Subcutaneous abdominal adipose tissue (tissue), 5 donors: ENCODE results near the gene KCNMB4.

ENCODE experiments used
- H3K27ac ChIP-seq: one replicate; pipeline ENCODE4 v1.7.0; 2013; ENCODE audit warnings: low read depth, mild to moderate bottlenecking, inconsistent platforms, low read length, moderate library complexity
- H3K27me3 ChIP-seq, 5 donors: one replicate each; pipeline ENCODE4 v1.7.0; 2013; ENCODE audit warnings: low read length in 5 of 5, inconsistent platforms in 1 of 5; ENCODE audit not compliant: control insufficient read depth in 5 of 5, insufficient read depth in 4 of 5
- H3K36me3 ChIP-seq, 5 donors: one replicate each; pipeline ENCODE4 v1.7.0; 2013; ENCODE audit warnings: low read length in 5 of 5; ENCODE audit not compliant: control insufficient read depth in 5 of 5, insufficient read depth in 5 of 5
- H3K4me1 ChIP-seq, 5 donors: one replicate each; pipeline ENCODE4 v1.7.0; 2013; ENCODE audit warnings: low read length in 5 of 5, mild to moderate bottlenecking in 3 of 5, moderate library complexity in 1 of 5; ENCODE audit not compliant: control insufficient read depth in 5 of 5, insufficient read depth in 5 of 5
- H3K4me3 ChIP-seq, 5 donors: one replicate each; pipeline ENCODE4 v1.7.0; 2013; ENCODE audit warnings: low read length in 5 of 5, low read depth in 1 of 5
- H3K9ac ChIP-seq, 5 donors: one replicate each; pipeline ENCODE4 v1.7.0; 2013; ENCODE audit warnings: low read length in 5 of 5, mild to moderate bottlenecking in 4 of 5, moderate library complexity in 3 of 5
- H3K9me3 ChIP-seq, 5 donors: one replicate each; pipeline ENCODE4 v1.7.0; 2013; ENCODE audit warnings: low read length in 5 of 5; ENCODE audit not compliant: control insufficient read depth in 5 of 5
- donor health status: healthy.
- donor health status: healthy.
- donor health status: healthy.
- donor health status: healthy.
- donor health status: healthy.

The KCNMB4 gene

GRCh38 chr12:70398862-70399261 is 32.8 kb downstream of the KCNMB4 start:
- Histone ChIP-seq H3K9me3 (no peaks in the 10 kb centered on the region), H3K27ac (no peak overlapping the region), H3K4me1 (no peaks in the 10 kb centered on the region), H3K27me3 (no peaks in the 10 kb centered on the region), H3K9ac (no peak overlapping the region), H3K36me3 (peaks cover 0 to 8% (median 0%) of the 10 kb centered on the region in 5 donors), H3K4me3 (no peak overlapping the region)

DNA sequence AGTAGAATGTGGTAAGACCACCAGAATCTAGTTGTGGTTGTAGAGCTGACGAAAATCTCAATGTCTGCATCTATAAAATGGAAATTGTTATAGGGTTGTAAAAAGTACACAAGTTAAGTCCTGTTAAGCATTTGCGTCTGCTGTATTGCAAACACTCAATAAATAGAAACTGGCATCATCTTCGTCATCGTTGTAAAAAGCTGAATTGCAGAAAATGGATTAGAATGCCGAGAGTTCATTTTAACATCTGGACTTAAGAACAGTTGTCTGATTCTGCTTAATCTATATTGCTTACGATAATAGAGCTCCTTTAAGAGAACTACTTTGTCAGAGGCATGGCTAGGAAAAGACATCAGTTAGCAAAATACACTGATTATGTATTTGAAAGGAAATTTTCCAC is 33.2 kb downstream of the KCNMB4 start:
- Histone ChIP-seq H3K36me3 (peaks cover 0 to 8% (median 0%) of the 10 kb centered on the region in 5 donors), H3K27me3 (no peaks in the 10 kb centered on the region), H3K4me1 (no peaks in the 10 kb centered on the region), H3K9ac (no peak overlapping the region), H3K9me3 (no peaks in the 10 kb centered on the region), H3K4me3 (no peak overlapping the region), H3K27ac (no peak overlapping the region)

DNA sequence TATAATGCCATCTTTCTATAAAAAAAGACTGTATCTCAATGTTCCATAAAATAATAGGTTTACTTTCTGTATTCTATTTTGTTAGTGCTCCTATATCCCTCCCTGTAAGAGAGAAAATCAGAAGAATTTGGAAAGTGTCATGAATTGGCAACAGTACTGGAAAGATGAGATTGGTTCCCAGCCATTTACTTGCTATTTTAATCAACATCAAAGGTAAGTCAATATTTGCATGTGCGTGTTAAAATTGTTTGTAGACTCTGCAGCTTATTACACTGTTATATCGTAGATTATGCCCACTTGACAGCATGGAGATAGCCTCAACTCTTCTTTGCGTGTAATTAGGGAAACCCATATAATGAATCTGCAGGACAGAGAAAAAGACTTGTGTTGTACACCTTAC is 34.0 kb downstream of the KCNMB4 start:
- Histone ChIP-seq H3K27ac (no peak overlapping the region), H3K4me3 (no peak overlapping the region), H3K36me3 (peaks cover 0 to 8% (median 0%) of the 10 kb centered on the region in 5 donors), H3K9me3 (no peaks in the 10 kb centered on the region), H3K9ac (no peak overlapping the region), H3K4me1 (no peaks in the 10 kb centered on the region), H3K27me3 (no peaks in the 10 kb centered on the region)

- no peaks in the 10 kb centered on the region for H3K27me3 ChIP-seq
- no peaks in the 10 kb centered on the region for H3K9me3 ChIP-seq
Measured at GRCh38 chr12:70402597-70402996, 36.5 kb downstream of the KCNMB4 start.

GRCh38 chr12:70403826-70404225 is 37.7 kb downstream of the KCNMB4 start:
- no peaks in the 10 kb centered on the region for H3K4me1 ChIP-seq
- H3K9ac ChIP-seq = no peak overlapping the region
- peaks cover 0 to 8% (median 0%) of the 10 kb centered on the region in 5 donors for H3K36me3 ChIP-seq
- H3K4me3 ChIP-seq = no peak overlapping the region
- no peaks in the 10 kb centered on the region for H3K9me3 ChIP-seq
- H3K27me3 ChIP-seq = no peaks in the 10 kb centered on the region
- H3K27ac ChIP-seq = no peak overlapping the region

More at GRCh38 chr12:70402597-70402996, 36.5 kb downstream of the KCNMB4 start:
- no peak overlapping the region for H3K27ac ChIP-seq
- H3K4me3 ChIP-seq = no peak overlapping the region
- H3K4me1 ChIP-seq = no peaks in the 10 kb centered on the region
- H3K36me3 ChIP-seq = peaks cover 0 to 8% (median 0%) of the 10 kb centered on the region in 5 donors
- no peak overlapping the region for H3K9ac ChIP-seq

DNA sequence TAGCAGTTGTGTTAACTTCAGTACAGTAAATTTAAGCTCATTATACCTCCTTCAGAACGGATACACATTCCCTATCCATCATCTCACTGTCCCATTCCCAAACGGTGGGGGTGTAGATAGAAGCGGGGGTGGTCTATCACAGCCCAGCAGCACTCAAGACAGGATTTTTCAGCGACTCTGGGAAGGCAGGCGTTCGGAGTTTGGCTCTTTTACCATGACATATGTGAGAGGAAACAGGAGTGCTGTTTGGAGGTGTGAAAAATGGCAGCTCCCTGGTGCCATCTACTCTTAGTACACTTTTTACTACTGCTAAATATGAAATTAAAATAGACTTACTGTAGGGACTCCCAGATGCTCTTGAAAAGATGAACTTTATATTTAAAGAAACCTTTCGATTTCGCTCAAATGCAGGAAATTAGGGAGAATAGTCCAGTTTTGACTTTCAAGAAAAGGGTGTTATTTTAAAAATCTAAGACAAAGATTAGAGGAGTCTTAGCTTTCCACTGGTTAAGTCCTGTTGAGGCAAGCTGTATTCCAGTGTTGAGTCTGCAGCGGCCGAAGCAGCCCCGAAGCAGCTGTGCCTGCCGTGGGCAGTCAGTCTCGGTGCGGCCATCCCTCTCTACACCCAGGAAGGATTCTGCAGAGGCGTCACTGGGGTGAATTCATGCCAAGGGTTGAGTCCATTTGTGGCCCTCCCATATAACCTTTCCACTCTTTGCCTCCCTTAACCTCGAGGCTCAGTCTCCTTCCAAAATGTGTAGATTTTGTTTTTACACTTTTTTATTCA is 42.1 kb downstream of the KCNMB4 start:
- Histone ChIP-seq H3K36me3 (no peaks in the 10 kb centered on the region), H3K9me3 (no peaks in the 10 kb centered on the region), H3K9ac (no peak overlapping the region), H3K27ac (no peak overlapping the region), H3K4me1 (no peaks in the 10 kb centered on the region), H3K4me3 (no peak overlapping the region), H3K27me3 (no peaks in the 10 kb centered on the region)

DNA sequence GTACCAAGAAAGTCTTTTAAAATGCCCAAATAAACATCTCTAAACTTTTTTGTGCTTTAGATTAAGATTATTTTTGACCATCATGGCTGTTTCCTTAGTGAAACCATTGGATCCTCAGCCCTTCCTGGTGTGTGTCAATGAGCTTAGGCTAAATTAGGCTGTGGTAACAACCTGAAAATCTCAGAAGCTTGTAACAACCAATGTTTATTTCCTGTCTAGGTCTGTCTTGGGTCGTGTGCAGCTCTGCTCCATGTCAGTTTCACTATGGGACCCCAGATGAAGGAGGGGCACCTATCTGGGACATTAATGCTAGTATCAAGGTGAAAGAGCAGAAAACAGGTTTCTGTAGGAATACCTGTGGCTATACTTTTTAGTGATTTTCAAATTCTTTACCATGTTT is 49.9 kb downstream of the KCNMB4 start:
- H3K27ac ChIP-seq = no peak overlapping the region
- no peaks in the 10 kb centered on the region for H3K4me1 ChIP-seq
- peaks cover 0 to 3% (median 0%) of the 10 kb centered on the region in 5 donors for H3K9me3 ChIP-seq
- H3K4me3 ChIP-seq = no peak overlapping the region
- no peaks in the 10 kb centered on the region for H3K27me3 ChIP-seq
- peaks cover 0 to 3% (median 0%) of the 10 kb centered on the region in 5 donors for H3K36me3 ChIP-seq
- H3K9ac ChIP-seq = no peak overlapping the region

DNA sequence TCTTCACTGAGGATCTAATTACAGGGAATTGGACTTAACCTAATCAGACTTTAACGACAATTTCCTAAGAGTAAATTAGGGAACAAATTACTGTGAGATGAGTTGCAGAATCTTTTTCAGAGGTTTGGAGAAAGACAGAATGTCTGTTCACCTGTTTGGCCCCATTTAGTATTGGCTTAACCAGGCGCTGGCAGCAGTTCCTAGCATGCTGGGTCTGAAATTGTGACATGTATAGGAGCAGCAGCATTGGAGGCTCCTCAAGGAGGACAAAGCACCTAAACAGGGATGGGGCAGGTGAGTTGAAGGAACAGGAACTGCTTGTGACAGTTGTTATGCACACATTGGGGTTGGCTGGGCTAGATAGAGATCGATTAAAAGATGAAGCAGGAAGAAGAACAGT is 51.0 kb downstream of the KCNMB4 start:
- no peaks in the 10 kb centered on the region for H3K27me3 ChIP-seq
- H3K27ac ChIP-seq = no peak overlapping the region
- peaks cover 0 to 3% (median 0%) of the 10 kb centered on the region in 5 donors for H3K9me3 ChIP-seq

DNA sequence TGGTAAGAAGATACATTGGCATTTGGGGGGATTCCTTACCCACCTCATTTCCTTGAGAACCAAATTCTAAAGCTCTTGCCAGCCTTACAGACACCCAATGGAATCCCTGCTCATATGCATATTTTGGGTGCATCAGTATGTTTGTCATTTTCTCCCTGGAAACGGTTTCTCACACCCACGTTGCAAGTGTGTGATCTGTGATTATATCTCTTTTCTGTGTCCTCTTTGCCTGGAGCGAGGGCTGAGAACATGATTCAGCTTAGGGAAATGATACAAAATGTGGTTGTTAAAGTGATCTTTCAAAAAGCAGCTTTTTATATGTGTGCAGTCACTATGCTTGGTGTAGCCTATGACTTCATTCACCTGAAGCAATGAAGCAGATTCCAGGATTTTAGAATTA is 52.0 kb downstream of the KCNMB4 start:
- Histone ChIP-seq H3K36me3 (peaks cover 0 to 3% (median 0%) of the 10 kb centered on the region in 5 donors), H3K4me1 (no peaks in the 10 kb centered on the region), H3K4me3 (no peak overlapping the region), H3K9me3 (peaks cover 0 to 3% (median 0%) of the 10 kb centered on the region in 5 donors), H3K27ac (no peak overlapping the region), H3K9ac (no peak overlapping the region), H3K27me3 (no peaks in the 10 kb centered on the region)

More for the DNA sequence above, 51.0 kb downstream of the KCNMB4 start:
- H3K36me3 ChIP-seq = peaks cover 0 to 3% (median 0%) of the 10 kb centered on the region in 5 donors
- no peaks in the 10 kb centered on the region for H3K4me1 ChIP-seq
- no peak overlapping the region for H3K9ac ChIP-seq
- H3K4me3 ChIP-seq = no peak overlapping the region

DNA sequence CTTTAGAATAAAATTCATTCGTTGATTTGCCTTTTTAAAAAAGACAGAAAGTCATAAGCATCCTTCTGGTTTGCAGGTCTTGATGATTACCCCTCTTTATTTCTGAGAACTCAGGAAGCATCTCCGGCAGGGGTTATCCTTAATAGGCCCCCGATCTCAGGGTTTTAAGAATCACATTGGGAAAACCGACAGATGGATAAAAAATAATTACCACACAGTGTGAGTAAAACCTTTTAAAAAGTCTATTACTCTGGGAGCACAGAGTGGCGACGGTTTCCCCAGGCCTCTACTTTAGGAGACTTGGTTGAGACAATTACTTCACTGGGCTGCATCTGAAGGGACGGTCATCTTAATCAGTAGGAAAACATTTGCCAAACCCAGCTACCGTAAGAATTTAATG is 56.5 kb downstream of the KCNMB4 start:
- H3K9ac ChIP-seq = no peak overlapping the region
- H3K4me1 ChIP-seq = no peaks in the 10 kb centered on the region
- peaks cover 0 to 3% (median 0%) of the 10 kb centered on the region in 5 donors for H3K9me3 ChIP-seq
- H3K4me3 ChIP-seq = no peak overlapping the region
- H3K36me3 ChIP-seq = peaks cover 0 to 3% (median 0%) of the 10 kb centered on the region in 5 donors
- H3K27me3 ChIP-seq = no peaks in the 10 kb centered on the region
- H3K27ac ChIP-seq = no peak overlapping the region
